WTC11 (cell line): ENCODE results near the gene ATP8B4. TPM values are rescaled to one million over a fixed set of nuclear protein-coding genes. Genes with fewer than 3 reads are reported as not detected.

Source experiments
- ATAC-seq: fragments of 200-7000 bp; cut with Tn5 transposase; 2 replicates; pipeline ENCODE4 v1.10.0; 2021; ENCODE audit warnings: mild to moderate bottlenecking, moderate library complexity
- CTCF ChIA-PET: fragments of 300-600 bp; sonication (Branson Sonifier 250); formaldehyde crosslinking; loops from one replicate; lab custom pipeline; 2021; ENCODE audit warnings: antibody characterized with exemption; lab: Charles Lee
- POLR2A ChIA-PET: fragments of 350-600 bp; sonication (Branson Sonifier 250); formaldehyde crosslinking; loops from one replicate; lab custom pipeline; 2021; ENCODE audit warnings: antibody characterized with exemption; lab: Charles Lee
- DNase-seq: peaks from one replicate; pipeline ENCODE4 v3.0.0; 2021; ENCODE audit warnings: low spot score
- H3K27ac Mint-ChIP-seq: 2 replicates; pipeline ENCODE4 v1.8.0; 2021; ENCODE audit warnings: mixed read lengths
- H3K27me3 Mint-ChIP-seq: 2 replicates; pipeline ENCODE4 v1.8.0; 2021; ENCODE audit warnings: low read depth, mild to moderate bottlenecking, moderate library complexity, mixed read lengths
- H3K36me3 Mint-ChIP-seq: 2 replicates; pipeline ENCODE4 v1.8.0; 2021; ENCODE audit warnings: mixed read lengths
- H3K4me1 Mint-ChIP-seq: 2 replicates; pipeline ENCODE4 v1.8.0; 2022; ENCODE audit warnings: mixed read lengths
- H3K4me3 Mint-ChIP-seq: 2 replicates; pipeline ENCODE4 v1.8.0; 2021; ENCODE audit warnings: mild to moderate bottlenecking, moderate library complexity, mixed read lengths
- H3K9me3 Mint-ChIP-seq: 2 replicates; pipeline ENCODE4 v1.8.0; 2021; ENCODE audit warnings: mixed read lengths
- ARID4B ChIP-seq: sonication (generic); formaldehyde crosslinking; IDR thresholded peaks from 2 replicates; pipeline ENCODE4 v1.8.0; 2023; ENCODE audit warnings: missing genetic modification reagents, mild to moderate bottlenecking, borderline replicate concordance
- ATF1 ChIP-seq: sonication (generic); formaldehyde crosslinking; IDR thresholded peaks from 2 replicates; pipeline ENCODE4 v1.8.1; 2023; ENCODE audit warnings: mild to moderate bottlenecking, moderate library complexity, missing genetic modification reagents
- E2F4 ChIP-seq: sonication (generic); formaldehyde crosslinking; IDR thresholded peaks from 2 replicates; pipeline ENCODE4 v1.8.1; 2022; ENCODE audit warnings: low read depth, mild to moderate bottlenecking, moderate library complexity, missing genetic modification reagents, borderline replicate concordance
- ELF4 ChIP-seq: sonication (generic); formaldehyde crosslinking; IDR thresholded peaks from 2 replicates; pipeline ENCODE4 v1.8.1; 2022; ENCODE audit warnings: low read depth, mild to moderate bottlenecking, moderate library complexity, missing genetic modification reagents
- ESRRA ChIP-seq: sonication (generic); formaldehyde crosslinking; IDR thresholded peaks from 2 replicates; pipeline ENCODE4 v1.8.1; 2022; ENCODE audit warnings: mild to moderate bottlenecking, missing genetic modification reagents, borderline replicate concordance
- GTF2I ChIP-seq: fragments of 250-450 bp; sonication (Bioruptor Pico); conservative IDR thresholded peaks from 2 replicates; pipeline ENCODE4 v1.4.0; 2021; ENCODE audit warnings: mild to moderate bottlenecking
- HMGA2 ChIP-seq: fragments of 250-450 bp; sonication (Bioruptor Pico); IDR thresholded peaks from 2 replicates; pipeline ENCODE4 v1.4.0; 2021; ENCODE audit warnings: mild to moderate bottlenecking, moderate library complexity
- NR2C2 ChIP-seq: sonication (generic); formaldehyde crosslinking; IDR thresholded peaks from 2 replicates; pipeline ENCODE4 v1.8.0; 2022; ENCODE audit warnings: mild to moderate bottlenecking, missing genetic modification reagents
- RORB ChIP-seq: fragments of 250-450 bp; sonication (Bioruptor Pico); IDR thresholded peaks from 2 replicates; pipeline ENCODE4 v1.9.0; 2021; ENCODE audit warnings: mild to moderate bottlenecking
- TEAD1 ChIP-seq: sonication (generic); formaldehyde crosslinking; IDR thresholded peaks from 2 replicates; pipeline ENCODE4 v1.8.0; 2022; ENCODE audit warnings: mild to moderate bottlenecking, missing genetic modification reagents
- ZBTB21 ChIP-seq: sonication (generic); formaldehyde crosslinking; IDR thresholded peaks from 2 replicates; pipeline ENCODE4 v1.8.1; 2023; ENCODE audit warnings: mild to moderate bottlenecking, missing genetic modification reagents, borderline replicate concordance
- ZBTB43 ChIP-seq: sonication (generic); formaldehyde crosslinking; IDR thresholded peaks from 2 replicates; pipeline ENCODE4 v1.8.1; 2023; ENCODE audit warnings: mild to moderate bottlenecking, missing genetic modification reagents
- ZNF232 ChIP-seq: sonication (generic); formaldehyde crosslinking; IDR thresholded peaks from 2 replicates; pipeline ENCODE4 v1.8.0; 2022; ENCODE audit warnings: mild to moderate bottlenecking, missing genetic modification reagents
- total RNA-seq: library from RNA; stranded (reverse); gene quantifications from 3 replicates; pipeline ENCODE4 v1.2.3, GENCODE V29; 2021
- TF ChIP-seq, protein P1 (sequence below): sonication (generic); formaldehyde crosslinking; IDR thresholded peaks from 2 replicates; pipeline ENCODE4 v1.8.1; 2022; ENCODE audit warnings: low read depth, missing genetic modification reagents, borderline replicate concordance
- TF ChIP-seq, protein P2 (sequence below): fragments of 250-450 bp; sonication (Bioruptor Pico); conservative IDR thresholded peaks from 2 replicates; pipeline ENCODE4 v1.9.0; 2021; ENCODE audit warnings: mild to moderate bottlenecking

Gene ATP8B4
- total RNA-seq, 1 experiment from 2014 or later = 0.37 TPM

GRCh38 chr15:50075319-50075718 is 43.7 kb downstream of the ATP8B4 start:
- H3K27ac Mint-ChIP-seq = no peak overlapping the region
- POLR2A ChIA-PET = no interaction called here
- CTCF ChIA-PET = no interaction called here
- H3K9me3 Mint-ChIP-seq = no peaks in the 10 kb centered on the region
- no peak for TF ChIP-seq ZBTB43
- no peak for TF ChIP-seq ATF1 (CRISPR knock-in tag)
- no peak for TF ChIP-seq ZNF232 (CRISPR knock-in tag)
- no peak for TF ChIP-seq HMGA2 (CRISPR knock-in tag)
- TF ChIP-seq, protein P1, sequence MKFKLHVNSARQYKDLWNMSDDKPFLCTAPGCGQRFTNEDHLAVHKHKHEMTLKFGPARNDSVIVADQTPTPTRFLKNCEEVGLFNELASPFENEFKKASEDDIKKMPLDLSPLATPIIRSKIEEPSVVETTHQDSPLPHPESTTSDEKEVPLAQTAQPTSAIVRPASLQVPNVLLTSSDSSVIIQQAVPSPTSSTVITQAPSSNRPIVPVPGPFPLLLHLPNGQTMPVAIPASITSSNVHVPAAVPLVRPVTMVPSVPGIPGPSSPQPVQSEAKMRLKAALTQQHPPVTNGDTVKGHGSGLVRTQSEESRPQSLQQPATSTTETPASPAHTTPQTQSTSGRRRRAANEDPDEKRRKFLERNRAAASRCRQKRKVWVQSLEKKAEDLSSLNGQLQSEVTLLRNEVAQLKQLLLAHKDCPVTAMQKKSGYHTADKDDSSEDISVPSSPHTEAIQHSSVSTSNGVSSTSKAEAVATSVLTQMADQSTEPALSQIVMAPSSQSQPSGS (CRISPR knock-in tag) = no peak
- TF ChIP-seq E2F4 = no peak
- no peak for TF ChIP-seq ESRRA (CRISPR knock-in tag)
- TF ChIP-seq GTF2I (CRISPR knock-in tag) = no peak
- TF ChIP-seq, protein P2, sequence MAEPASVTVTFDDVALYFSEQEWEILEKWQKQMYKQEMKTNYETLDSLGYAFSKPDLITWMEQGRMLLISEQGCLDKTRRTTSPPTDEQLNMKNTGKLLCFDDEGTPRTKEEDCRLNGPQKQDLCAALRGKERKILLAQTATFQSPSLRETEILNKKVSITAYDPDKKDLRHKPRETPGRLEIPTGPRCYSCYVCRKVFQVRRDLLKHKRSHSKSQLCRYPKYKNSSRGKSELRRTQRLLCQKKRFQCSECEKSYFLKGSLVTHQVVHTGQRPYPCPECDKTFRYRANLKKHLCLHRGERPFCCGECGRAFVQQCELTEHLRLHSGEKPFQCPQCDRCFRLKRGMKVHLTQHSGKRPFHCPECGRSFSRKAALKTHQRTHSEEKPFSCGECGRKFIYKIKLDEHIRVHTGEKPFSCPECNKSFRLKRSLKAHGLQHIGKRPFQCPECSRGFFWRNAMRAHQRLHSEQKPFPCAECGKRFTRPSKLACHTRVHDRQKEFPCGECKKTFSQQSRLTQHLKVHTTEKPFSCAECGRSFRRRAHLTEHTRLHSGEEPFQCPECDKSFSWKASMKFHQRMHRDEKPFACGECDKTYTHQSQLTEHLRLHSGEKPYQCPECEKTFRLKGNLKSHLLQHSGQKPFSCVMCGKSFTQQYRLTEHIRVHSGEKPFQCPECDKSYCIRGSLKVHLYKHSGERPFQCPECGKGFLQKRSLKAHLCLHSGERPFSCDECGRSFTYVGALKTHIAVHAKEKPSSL (CRISPR knock-in tag) = no peak
- no peak for TF ChIP-seq NR2C2 (CRISPR knock-in tag)
- no peak for TF ChIP-seq TEAD1 (CRISPR knock-in tag)
- no peak for TF ChIP-seq ELF4
- no peak for TF ChIP-seq ARID4B (CRISPR knock-in tag)
- TF ChIP-seq ZBTB21 (CRISPR knock-in tag) = no peak
- TF ChIP-seq RORB = no peak
- no peak overlapping the region for H3K4me3 Mint-ChIP-seq
- H3K4me1 Mint-ChIP-seq = no peaks in the 10 kb centered on the region
- no peaks in the 10 kb centered on the region for H3K36me3 Mint-ChIP-seq
- H3K27me3 Mint-ChIP-seq = peaks cover 3% of the 10 kb centered on the region; the same call in 1 of the 2 replicates
- DNase-seq (no peak), ATAC-seq (no peak)
